Kidney epithelial cell (primary cell): ENCODE results near the gene NRDE2. TPM values are rescaled to one million over a fixed set of nuclear protein-coding genes. Genes with fewer than 3 reads are reported as not detected.
"Not testable (repeated sequence)": the region's sequence is repeated elsewhere in the genome, so short reads cannot be mapped to it uniquely, and the experiment has no call there.

Experiments
- DNase-seq: peaks from one replicate; pipeline ENCODE4 v3.0.0-alpha.2; 2010; ENCODE audit warnings: low read depth
- H3K27me3 ChIP-seq: 2 replicates; pipeline ENCODE4 v1.6.0; 2011; ENCODE audit warnings: low read length; ENCODE audit not compliant: control insufficient read depth, insufficient read depth
- H3K36me3 ChIP-seq: 2 replicates; pipeline ENCODE4 v1.5.1; 2011; ENCODE audit warnings: low read length; ENCODE audit not compliant: control insufficient read depth, insufficient read depth
- H3K4me3 ChIP-seq: 2 replicates; pipeline ENCODE4 v1.5.1; 2011; ENCODE audit warnings: low read depth, mild to moderate bottlenecking, control low read depth, low read length
- total RNA-seq: library from RNA; depleted of rRNA; stranded (reverse); fragments of >200 nt; gene quantifications from 2 replicates; pipeline ENCODE4 v1.2.3, GENCODE V29; 2015
- TF ChIP-seq, protein P1 (sequence below): IDR thresholded peaks from 2 replicates; pipeline ENCODE4 v1.5.1; 2011; ENCODE audit warnings: mild to moderate bottlenecking, moderate library complexity, low read length, control low read depth, inconsistent platforms; ENCODE audit not compliant: insufficient read depth, poor library complexity, severe bottlenecking

NRDE2 gene
- total RNA-seq, 1 donor from 2014 or later: 9.3 TPM

GRCh38 chr14:90349739-90350138 is 18.0 kb upstream of the NRDE2 start:
- TF ChIP-seq, protein P1, sequence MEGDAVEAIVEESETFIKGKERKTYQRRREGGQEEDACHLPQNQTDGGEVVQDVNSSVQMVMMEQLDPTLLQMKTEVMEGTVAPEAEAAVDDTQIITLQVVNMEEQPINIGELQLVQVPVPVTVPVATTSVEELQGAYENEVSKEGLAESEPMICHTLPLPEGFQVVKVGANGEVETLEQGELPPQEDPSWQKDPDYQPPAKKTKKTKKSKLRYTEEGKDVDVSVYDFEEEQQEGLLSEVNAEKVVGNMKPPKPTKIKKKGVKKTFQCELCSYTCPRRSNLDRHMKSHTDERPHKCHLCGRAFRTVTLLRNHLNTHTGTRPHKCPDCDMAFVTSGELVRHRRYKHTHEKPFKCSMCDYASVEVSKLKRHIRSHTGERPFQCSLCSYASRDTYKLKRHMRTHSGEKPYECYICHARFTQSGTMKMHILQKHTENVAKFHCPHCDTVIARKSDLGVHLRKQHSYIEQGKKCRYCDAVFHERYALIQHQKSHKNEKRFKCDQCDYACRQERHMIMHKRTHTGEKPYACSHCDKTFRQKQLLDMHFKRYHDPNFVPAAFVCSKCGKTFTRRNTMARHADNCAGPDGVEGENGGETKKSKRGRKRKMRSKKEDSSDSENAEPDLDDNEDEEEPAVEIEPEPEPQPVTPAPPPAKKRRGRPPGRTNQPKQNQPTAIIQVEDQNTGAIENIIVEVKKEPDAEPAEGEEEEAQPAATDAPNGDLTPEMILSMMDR: no peak
- H3K4me3 ChIP-seq: no peak overlapping the region
- peaks cover 2% of the 10 kb centered on the region for H3K27me3 ChIP-seq
- no peak for DNase-seq
- H3K36me3 ChIP-seq: no peaks in the 10 kb centered on the region

- no peak overlapping the region for H3K4me3 ChIP-seq
These were observed 16.5 kb upstream of the NRDE2 start for GRCh38 chr14:90348270-90348669.

DNA sequence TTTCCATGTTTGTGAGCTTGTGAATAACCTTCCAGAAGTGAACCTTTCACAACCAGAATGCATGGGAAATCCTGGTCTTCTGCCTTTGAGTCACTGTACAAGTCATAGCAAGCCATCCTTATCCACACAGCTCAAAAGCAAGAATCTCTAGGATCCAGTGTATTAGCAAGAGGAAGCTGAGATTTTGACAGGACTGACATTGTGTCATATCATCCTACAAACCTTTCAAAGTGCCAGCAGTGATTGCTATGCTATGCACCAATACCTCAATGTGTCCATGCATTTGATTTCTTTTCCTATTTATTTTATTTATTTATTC is 13.5 kb upstream of the NRDE2 start:
- H3K4me3 ChIP-seq: no peak overlapping the region
- TF ChIP-seq, protein P1: no peak
- H3K27me3 ChIP-seq: peaks cover 2% of the 10 kb centered on the region
- no peaks in the 10 kb centered on the region for H3K36me3 ChIP-seq
- no peak for DNase-seq

More at GRCh38 chr14:90348270-90348669, 16.5 kb upstream of the NRDE2 start:
- TF ChIP-seq, protein P1: no peak
- Histone ChIP-seq H3K27me3 (peaks cover 2% of the 10 kb centered on the region), H3K36me3 (no peaks in the 10 kb centered on the region)
- no peak for DNase-seq

DNA sequence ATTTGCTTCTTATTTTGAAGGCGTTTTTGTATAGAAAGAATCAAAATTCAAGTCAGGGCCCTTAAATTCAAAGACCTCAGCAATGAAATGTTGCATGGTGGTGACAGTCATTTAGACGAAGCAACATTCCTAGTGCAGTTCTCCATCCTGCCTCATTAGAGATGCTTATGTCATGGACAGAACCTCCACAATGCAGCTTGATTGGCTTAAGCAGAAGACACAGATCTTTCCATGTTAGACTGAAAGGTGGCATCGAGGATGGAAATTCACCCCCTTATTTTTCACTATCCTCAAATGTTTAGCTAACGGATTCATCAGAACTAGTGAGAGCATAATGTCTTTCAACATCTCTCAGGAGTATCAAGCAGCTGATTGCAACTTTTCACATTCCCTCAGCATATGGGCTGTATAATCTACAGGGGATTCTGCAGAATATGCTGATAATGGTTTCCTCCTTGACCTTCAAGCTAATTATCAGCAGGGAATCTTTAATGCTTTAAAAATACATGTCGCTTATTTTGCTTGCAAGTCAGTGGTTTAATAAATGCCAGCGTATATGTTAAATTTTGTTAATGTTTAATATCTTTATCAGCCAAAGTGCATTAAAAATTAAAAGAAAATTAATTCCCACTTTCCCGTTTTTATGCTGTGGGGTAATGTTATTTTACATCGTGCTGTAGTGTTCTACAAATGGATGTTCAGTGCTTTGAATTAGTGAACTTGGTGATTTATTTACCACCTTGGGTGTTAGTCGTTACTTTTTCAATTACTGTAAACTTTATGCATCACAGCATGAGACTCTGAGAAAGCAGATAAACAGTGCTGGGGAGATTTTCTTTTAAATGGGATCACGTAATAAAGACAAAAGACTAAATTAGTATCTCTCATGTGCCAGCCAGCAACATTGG is 12.8 kb upstream of the NRDE2 start:
- Histone ChIP-seq H3K27me3 (peaks cover 2% of the 10 kb centered on the region), H3K36me3 (no peaks in the 10 kb centered on the region), H3K4me3 (no peak overlapping the region)
- TF ChIP-seq, protein P1: no peak
- DNase-seq: no peak

DNA sequence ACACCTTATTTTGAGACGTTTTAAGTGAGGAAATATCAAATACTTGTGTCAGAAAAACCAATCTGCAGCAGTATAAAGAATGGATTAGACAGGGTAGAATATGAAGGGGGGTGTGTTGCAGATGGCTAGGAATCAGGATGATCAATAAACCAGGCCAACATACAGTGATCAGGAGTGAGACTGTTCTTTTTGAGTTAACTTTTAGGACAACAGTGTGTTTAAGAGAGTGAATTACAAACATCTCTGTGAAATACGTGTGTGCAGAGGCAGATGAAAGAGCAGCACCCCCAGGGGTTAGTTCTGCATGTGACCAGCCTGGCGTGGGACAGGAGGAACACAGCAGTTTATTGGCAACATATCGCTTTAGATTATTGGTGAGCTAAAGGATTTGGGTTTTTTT is 10.6 kb upstream of the NRDE2 start:
- DNase-seq: no peak
- TF ChIP-seq, protein P1: no peak
- Histone ChIP-seq H3K36me3 (no peaks in the 10 kb centered on the region), H3K4me3 (no peak overlapping the region), H3K27me3 (peaks cover 2% of the 10 kb centered on the region)

DNA sequence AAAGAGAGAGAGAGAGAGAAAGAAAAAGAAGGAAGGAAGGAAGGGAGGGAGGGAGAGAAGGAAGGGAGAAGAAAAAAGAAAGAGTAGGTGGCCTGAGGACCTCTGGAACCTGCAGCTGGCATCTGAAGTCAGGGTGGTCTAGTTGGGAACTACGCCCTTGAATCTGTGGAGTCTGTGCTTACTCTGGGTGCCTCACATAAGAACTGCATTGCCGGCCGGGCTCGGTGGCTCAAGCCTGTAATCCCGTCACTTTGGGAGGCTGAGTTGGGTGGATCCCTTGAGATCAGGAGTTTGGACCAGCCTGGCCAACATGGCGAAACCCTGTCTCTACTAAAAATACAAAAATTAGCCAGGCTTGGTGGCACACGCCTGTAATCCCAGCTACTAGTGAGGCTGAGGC is 10.0 kb upstream of the NRDE2 start:
- Histone ChIP-seq H3K27me3 (peaks cover 2% of the 10 kb centered on the region), H3K36me3 (no peaks in the 10 kb centered on the region), H3K4me3 (no peak overlapping the region)
- DNase-seq: no peak
- TF ChIP-seq, protein P1: no peak

GRCh38 chr14:90341232-90341631 is 9.5 kb upstream of the NRDE2 start:
- H3K4me3 ChIP-seq, H3K36me3 ChIP-seq, DNase-seq, H3K27me3 ChIP-seq: not testable (repeated sequence)
